Fibroblast of mammary gland (primary cell): ENCODE data around the gene MVP.

ENCODE experiments used
- DNase-seq: peaks from one replicate; pipeline ENCODE4 v3.0.0-alpha.2; 2010; ENCODE audit warnings: low read depth
- H3K4me3 ChIP-seq: 2 replicates; pipeline ENCODE4 v1.5.1; 2011; ENCODE audit warnings: low read depth, mild to moderate bottlenecking, low read length, moderate library complexity; ENCODE audit not compliant: control insufficient read depth
- CTCF ChIP-seq: conservative IDR thresholded peaks from 2 replicates; pipeline ENCODE4 v1.5.1; 2011; ENCODE audit warnings: low read depth, low read length, inconsistent platforms; ENCODE audit not compliant: control insufficient read depth, insufficient read depth

The MVP gene

GRCh38 chr16:29836623-29837022, 16.4 kb downstream of the MVP start:
- TF ChIP-seq CTCF: no peak
- no peak for DNase-seq
- H3K4me3 ChIP-seq: no peak overlapping the region

- no peak for DNase-seq
- TF ChIP-seq CTCF: no peak
- H3K4me3 ChIP-seq: no peak overlapping the region
Measured at GRCh38 chr16:29837841-29838240, 17.6 kb downstream of the MVP start.

GRCh38 chr16:29839822-29840221, 19.6 kb downstream of the MVP start:
- H3K4me3 ChIP-seq: no peak overlapping the region
- DNase-seq: no peak
- TF ChIP-seq CTCF: no peak

GRCh38 chr16:29840240-29840639, 20.0 kb downstream of the MVP start:
- no peak for TF ChIP-seq CTCF
- DNase-seq: no peak
- no peak overlapping the region for H3K4me3 ChIP-seq

- no peak overlapping the region for H3K4me3 ChIP-seq
- DNase-seq: no peak
- TF ChIP-seq CTCF: no peak
Measured at GRCh38 chr16:29841631-29842030, 21.4 kb downstream of the MVP start.

- H3K4me3 ChIP-seq: no peak overlapping the region
- DNase-seq: no peak
- TF ChIP-seq CTCF: peak; percentile 14
Measured at GRCh38 chr16:29842732-29843346, 22.6 kb downstream of the MVP start.

GRCh38 chr16:29843931-29844330, 23.7 kb downstream of the MVP start:
- H3K4me3 ChIP-seq: no peak overlapping the region
- DNase-seq: no peak
- TF ChIP-seq CTCF: no peak
